ENCODE results near the gene SIRT2.

GRCh38 chr19:38941979-38942378 lies 42.6 kb upstream of the SIRT2 start:
- TF ChIP-seq, protein P1, sequence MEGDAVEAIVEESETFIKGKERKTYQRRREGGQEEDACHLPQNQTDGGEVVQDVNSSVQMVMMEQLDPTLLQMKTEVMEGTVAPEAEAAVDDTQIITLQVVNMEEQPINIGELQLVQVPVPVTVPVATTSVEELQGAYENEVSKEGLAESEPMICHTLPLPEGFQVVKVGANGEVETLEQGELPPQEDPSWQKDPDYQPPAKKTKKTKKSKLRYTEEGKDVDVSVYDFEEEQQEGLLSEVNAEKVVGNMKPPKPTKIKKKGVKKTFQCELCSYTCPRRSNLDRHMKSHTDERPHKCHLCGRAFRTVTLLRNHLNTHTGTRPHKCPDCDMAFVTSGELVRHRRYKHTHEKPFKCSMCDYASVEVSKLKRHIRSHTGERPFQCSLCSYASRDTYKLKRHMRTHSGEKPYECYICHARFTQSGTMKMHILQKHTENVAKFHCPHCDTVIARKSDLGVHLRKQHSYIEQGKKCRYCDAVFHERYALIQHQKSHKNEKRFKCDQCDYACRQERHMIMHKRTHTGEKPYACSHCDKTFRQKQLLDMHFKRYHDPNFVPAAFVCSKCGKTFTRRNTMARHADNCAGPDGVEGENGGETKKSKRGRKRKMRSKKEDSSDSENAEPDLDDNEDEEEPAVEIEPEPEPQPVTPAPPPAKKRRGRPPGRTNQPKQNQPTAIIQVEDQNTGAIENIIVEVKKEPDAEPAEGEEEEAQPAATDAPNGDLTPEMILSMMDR (IDR thresholded peaks at IDR 0.05) = no peak
- TF ChIP-seq POLR2A (IDR thresholded peaks at IDR 0.05) = no peak
